Colonic mucosa (tissue), 4 donors: ENCODE data around the gene CELF1. TPM values are rescaled to one million over a fixed set of nuclear protein-coding genes. Genes with fewer than 3 reads are reported as not detected.

Experiments used
- DNase-seq: peaks from one replicate; pipeline ENCODE4 v3.0.0-alpha.2; 2020
- H3K27ac ChIP-seq: fragments of 200-600 bp; one replicate; pipeline ENCODE4 v1.8.0; 2021
- H3K27me3 ChIP-seq: fragments of 200-600 bp; one replicate; pipeline ENCODE4 v1.8.0; 2021
- H3K36me3 ChIP-seq: fragments of 200-600 bp; one replicate; pipeline ENCODE4 v1.8.0; 2021
- H3K4me1 ChIP-seq: fragments of 200-600 bp; one replicate; pipeline ENCODE4 v1.8.0; 2021; ENCODE audit warnings: mild to moderate bottlenecking
- H3K4me3 ChIP-seq: fragments of 200-600 bp; one replicate; pipeline ENCODE4 v1.8.0; 2021
- H3K9ac ChIP-seq, 2 donors: one replicate each; pipeline ENCODE4 v1.7.0; 2013; ENCODE audit warnings: control low read depth in 2 of 2, low read depth in 2 of 2, low read length in 2 of 2
- H3K9me3 ChIP-seq: fragments of 200-600 bp; one replicate; pipeline ENCODE4 v1.8.0; 2021
- CTCF ChIP-seq: fragments of 200-600 bp; IDR thresholded peaks from one replicate; pipeline ENCODE4 v1.8.0; 2022; ENCODE audit warnings: antibody characterized with exemption, mild to moderate bottlenecking
- intact Hi-C: fragments of 100-400 bp; cut with DNase I; formaldehyde crosslinking; loops from one replicate; pipeline ENCODE4 v1.14.1; 2022
- total RNA-seq, 2 donors: library from RNA; stranded (reverse); fragmentation: NEBNext Ultra II Directional in 1 of 2; extraction: Animal tissue kit (Norgen Biotek cat#: 25700) in 1 of 2; gene quantifications; one replicate each; pipeline ENCODE4 v1.2.1, GENCODE V29; 2021
- donor health status: healthy.
- donor health status: DM: no; HTN: no; CAD: no.
- donor health status: DM: no; HTN: no; CAD: no.

Gene CELF1
- total RNA-seq, 2 donors from 2014 or later, result 76.1 to 96.8 TPM

- DNase-seq, result no peak
- no peak overlapping the region for H3K4me3 ChIP-seq
- H3K27ac ChIP-seq, result no peak overlapping the region
- H3K9ac ChIP-seq, result no peak overlapping the region
- H3K4me1 ChIP-seq, result no peaks in the 10 kb centered on the region
- no peak for TF ChIP-seq CTCF
- H3K27me3 ChIP-seq, result no peaks in the 10 kb centered on the region
- H3K36me3 ChIP-seq, result no peaks in the 10 kb centered on the region
- no peaks in the 10 kb centered on the region for H3K9me3 ChIP-seq
- intact Hi-C loops, result no loop called here
Observed at GRCh38 chr11:47498584-47499152, 54.3 kb downstream of the CELF1 start.

DNA sequence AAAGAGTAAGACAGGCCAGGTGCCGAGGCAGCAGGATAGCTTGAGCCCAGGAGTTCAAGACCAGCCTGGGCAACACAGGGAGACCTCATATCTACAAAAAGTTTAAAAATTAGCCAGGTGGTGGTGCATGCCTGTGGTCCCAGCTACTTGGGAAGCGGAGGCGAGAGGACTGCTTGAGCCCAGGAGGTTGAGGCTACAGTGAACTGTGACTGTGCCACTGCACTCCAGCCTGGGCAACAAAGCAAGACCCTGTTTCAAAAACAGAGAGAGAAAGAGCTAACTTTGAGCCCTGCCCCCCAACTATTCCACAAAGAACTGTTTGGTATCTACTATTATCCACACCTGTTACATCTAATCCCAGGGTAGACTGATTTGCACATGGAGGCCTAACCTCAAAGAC is 54.8 kb downstream of the CELF1 start:
- intact Hi-C loops, result no loop called here
- Histone ChIP-seq H3K27ac (no peak overlapping the region), H3K9ac (no peak overlapping the region), H3K27me3 (no peaks in the 10 kb centered on the region), H3K4me1 (no peaks in the 10 kb centered on the region), H3K36me3 (no peaks in the 10 kb centered on the region), H3K9me3 (no peaks in the 10 kb centered on the region), H3K4me3 (no peak overlapping the region)
- no peak for DNase-seq
- TF ChIP-seq CTCF, result no peak

GRCh38 chr11:47496808-47497207 is 56.1 kb downstream of the CELF1 start:
- H3K36me3 ChIP-seq, result no peaks in the 10 kb centered on the region
- intact Hi-C loops, result no loop called here
- no peak for TF ChIP-seq CTCF
- H3K27me3 ChIP-seq, result no peaks in the 10 kb centered on the region
- H3K4me3 ChIP-seq, result no peak overlapping the region
- H3K4me1 ChIP-seq, result no peaks in the 10 kb centered on the region
- H3K9ac ChIP-seq, result no peak overlapping the region
- DNase-seq, result no peak
- no peak overlapping the region for H3K27ac ChIP-seq
- no peaks in the 10 kb centered on the region for H3K9me3 ChIP-seq

DNA sequence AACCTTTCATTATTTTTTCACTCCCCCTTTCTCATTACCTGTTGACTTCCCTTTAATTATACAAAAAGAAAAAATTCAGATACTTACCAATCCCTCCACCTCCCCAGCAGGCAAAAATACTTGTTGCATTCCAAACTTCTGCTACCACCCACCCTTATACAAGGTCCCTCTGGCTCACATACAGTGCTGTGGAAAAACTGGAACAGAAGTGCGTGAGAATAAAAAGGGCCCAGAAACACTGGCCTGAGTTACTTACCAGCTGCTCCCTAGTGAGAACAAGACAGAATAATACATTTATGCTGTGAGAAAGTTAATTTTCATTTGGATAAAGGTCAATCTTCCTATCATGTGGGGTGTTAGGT is 57.1 kb downstream of the CELF1 start:
- Histone ChIP-seq H3K36me3 (no peaks in the 10 kb centered on the region), H3K27me3 (no peaks in the 10 kb centered on the region), H3K9me3 (no peaks in the 10 kb centered on the region), H3K4me1 (no peaks in the 10 kb centered on the region), H3K27ac (no peak overlapping the region), H3K4me3 (no peak overlapping the region), H3K9ac (no peak overlapping the region)
- DNase-seq, result no peak
- no peak for TF ChIP-seq CTCF
- intact Hi-C loops, result no loop called here

GRCh38 chr11:47495011-47495855 is 57.7 kb downstream of the CELF1 start:
- Histone ChIP-seq H3K4me3 (no peak overlapping the region), H3K36me3 (no peaks in the 10 kb centered on the region), H3K9ac (no peak overlapping the region), H3K27ac (no peak overlapping the region), H3K4me1 (no peaks in the 10 kb centered on the region), H3K9me3 (no peaks in the 10 kb centered on the region), H3K27me3 (no peaks in the 10 kb centered on the region)
- no peak for DNase-seq
- no peak for TF ChIP-seq CTCF
- intact Hi-C loops, result no loop called here
